Measurements from ENCODE around the gene SLC25A25. TPM values are rescaled to one million over a fixed set of nuclear protein-coding genes. Genes with fewer than 3 reads are reported as not detected.
"Not testable (repeated sequence)": the region's sequence is repeated elsewhere in the genome, so short reads cannot be mapped to it uniquely, and the experiment has no call there.

Gene SLC25A25
- total RNA-seq, 3 donors from 2014 or later: 27.2 to 43.9 (median 33.1) TPM

DNA sequence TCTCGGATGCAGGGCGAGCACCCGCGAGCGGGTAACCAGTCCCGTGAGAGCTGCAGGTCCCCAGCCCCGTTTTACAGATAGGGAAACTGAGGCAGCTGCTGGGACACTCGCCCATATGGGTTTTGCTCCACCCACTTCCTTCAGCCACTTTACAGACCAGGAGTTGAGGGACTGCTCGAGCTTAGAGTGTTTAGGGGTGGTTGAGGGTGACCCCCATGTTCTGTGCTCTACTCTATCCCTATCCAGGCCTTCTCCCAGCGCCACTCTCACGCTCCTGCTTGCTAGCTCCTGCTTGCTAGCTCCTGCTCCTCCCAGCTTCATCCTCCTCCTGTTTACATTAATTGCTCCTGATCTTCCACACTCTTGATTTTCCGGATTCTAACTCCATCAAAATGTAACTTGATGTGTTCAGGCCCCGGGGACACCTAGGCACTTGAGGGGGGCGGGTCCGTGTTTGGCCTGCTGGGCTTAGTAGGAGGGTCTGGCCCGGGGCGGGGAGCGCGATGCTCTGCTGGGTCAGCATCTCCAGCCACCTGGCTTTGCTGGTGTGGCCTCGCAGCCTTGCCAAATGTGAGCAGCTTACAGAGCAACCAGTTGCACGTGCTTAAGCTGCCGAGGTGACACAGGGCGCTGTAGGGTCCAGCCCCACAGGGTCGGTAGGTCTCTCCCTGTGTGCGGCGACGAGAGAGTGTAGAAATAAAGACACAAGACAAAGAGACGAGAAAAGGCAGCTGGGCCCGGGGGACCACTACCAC is 61.0 kb downstream of the SLC25A25 start:
- H3K4me1 ChIP-seq: peaks cover 4 to 16% of the 10 kb centered on the region in 2 donors
- TF ChIP-seq, protein P1, sequence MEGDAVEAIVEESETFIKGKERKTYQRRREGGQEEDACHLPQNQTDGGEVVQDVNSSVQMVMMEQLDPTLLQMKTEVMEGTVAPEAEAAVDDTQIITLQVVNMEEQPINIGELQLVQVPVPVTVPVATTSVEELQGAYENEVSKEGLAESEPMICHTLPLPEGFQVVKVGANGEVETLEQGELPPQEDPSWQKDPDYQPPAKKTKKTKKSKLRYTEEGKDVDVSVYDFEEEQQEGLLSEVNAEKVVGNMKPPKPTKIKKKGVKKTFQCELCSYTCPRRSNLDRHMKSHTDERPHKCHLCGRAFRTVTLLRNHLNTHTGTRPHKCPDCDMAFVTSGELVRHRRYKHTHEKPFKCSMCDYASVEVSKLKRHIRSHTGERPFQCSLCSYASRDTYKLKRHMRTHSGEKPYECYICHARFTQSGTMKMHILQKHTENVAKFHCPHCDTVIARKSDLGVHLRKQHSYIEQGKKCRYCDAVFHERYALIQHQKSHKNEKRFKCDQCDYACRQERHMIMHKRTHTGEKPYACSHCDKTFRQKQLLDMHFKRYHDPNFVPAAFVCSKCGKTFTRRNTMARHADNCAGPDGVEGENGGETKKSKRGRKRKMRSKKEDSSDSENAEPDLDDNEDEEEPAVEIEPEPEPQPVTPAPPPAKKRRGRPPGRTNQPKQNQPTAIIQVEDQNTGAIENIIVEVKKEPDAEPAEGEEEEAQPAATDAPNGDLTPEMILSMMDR (IDR thresholded peaks at IDR 0.05): no peak
- TF ChIP-seq POLR2AphosphoS5 (IDR thresholded peaks at IDR 0.05) (no peak), POLR2A (IDR thresholded peaks at IDR 0.05) (no peak)
- no peak for DNase-seq (ENCODE audit: low spot score in 2 of 2)
- H3K4me3 ChIP-seq: peak overlapping the region; percentile 73 to 99 (median 92)
- H3K27ac ChIP-seq: peak overlapping the region; percentile 96
- no peaks in the 10 kb centered on the region for H3K27me3 ChIP-seq
- H3K9me3 ChIP-seq: peaks cover 0 to 3% of the 10 kb centered on the region in 2 donors
- H3K36me3 ChIP-seq: no peaks in the 10 kb centered on the region
- intact Hi-C loops (cut with DNase I; ENCODE audit: low total_unique reads): no loop called here

DNA sequence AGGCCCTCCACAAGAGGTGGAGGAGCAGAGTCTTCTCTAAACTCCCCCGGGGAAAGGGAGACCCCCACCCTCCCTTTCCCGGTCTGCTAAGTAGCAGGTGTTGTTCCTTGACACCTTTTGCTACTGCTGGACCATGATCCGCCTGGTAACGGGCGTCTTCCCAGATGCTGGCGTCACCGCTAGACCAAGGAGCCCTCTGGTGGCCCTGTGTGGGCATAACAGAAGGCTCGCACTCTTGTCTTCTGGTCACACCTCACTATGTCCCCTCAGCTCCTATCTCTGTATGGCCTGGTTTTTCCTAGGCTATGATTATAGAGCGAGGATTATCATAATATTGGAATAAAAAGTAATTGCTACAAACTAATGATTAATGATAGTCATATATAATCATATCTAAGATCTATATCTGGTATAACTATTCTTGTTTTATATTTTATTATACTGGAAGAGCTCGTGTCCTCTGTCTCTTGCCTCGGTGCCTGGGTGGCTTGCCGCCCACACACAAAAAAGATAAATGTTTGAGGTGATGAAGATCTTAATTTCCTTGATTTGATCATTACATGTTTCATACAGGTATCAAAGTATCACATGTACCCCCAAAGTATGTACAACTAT is 62.1 kb downstream of the SLC25A25 start:
- H3K9me3 ChIP-seq; H3K4me1 ChIP-seq; H3K27ac ChIP-seq; H3K27me3 ChIP-seq; intact Hi-C loops (cut with DNase I; ENCODE audit: low total_unique reads); H3K36me3 ChIP-seq: not testable (repeated sequence)
- peak overlapping the region in 1 of 3 donors; percentile 92 for H3K4me3 ChIP-seq
- DNase-seq (ENCODE audit: low spot score in 2 of 2): peak in 1 of 2 donors; percentile 59

DNA sequence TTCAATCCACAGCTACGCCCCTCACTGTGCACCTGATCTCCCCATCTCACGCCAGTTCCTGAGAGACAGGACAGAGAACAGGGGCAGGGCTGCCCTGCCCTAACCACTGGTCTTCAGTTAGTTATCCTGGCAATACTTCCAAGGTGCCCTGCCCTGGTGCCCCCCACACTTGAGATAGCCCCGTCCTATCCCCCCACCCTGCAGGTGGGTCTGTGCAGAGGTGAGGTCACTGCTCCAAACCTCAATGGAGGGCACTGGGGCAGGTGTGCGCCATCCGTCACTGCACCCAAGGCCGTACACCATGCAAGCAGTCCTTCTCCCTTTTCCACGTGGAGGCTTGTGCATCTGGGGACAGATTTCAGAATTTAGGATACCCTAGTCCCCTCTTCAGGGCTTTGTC is 62.6 kb downstream of the SLC25A25 start:
- H3K9me3 ChIP-seq; H3K27me3 ChIP-seq; H3K27ac ChIP-seq; DNase-seq (ENCODE audit: low spot score in 2 of 2); H3K36me3 ChIP-seq; intact Hi-C loops (cut with DNase I; ENCODE audit: low total_unique reads); H3K4me1 ChIP-seq; H3K4me3 ChIP-seq: not testable (repeated sequence)

DNA sequence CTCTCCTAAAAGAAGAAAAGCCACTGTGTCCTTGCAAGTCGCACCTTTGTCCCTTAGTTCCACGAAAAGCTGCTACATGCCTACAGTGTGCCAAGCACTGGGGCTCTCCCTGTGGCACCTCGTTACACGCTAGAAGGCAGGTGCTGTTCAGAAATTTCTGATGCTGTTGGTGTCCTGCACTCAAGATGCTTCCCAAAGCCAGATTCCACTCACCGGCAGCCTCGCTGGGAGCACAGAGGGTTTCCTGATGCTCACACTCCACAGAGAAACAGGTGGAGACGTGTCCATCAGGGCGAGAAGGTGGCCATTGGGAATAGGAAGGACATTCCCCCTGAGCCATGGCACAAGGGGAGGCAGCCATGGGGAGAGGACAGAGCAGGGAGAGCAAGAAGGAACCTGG is 63.3 kb downstream of the SLC25A25 start:
- H3K27me3 ChIP-seq; DNase-seq (ENCODE audit: low spot score in 2 of 2); H3K4me1 ChIP-seq; H3K9me3 ChIP-seq; H3K36me3 ChIP-seq; H3K4me3 ChIP-seq; intact Hi-C loops (cut with DNase I; ENCODE audit: low total_unique reads): not testable (repeated sequence)
- H3K27ac ChIP-seq: peak overlapping the region in 1 of 2 donors; percentile 76

DNA sequence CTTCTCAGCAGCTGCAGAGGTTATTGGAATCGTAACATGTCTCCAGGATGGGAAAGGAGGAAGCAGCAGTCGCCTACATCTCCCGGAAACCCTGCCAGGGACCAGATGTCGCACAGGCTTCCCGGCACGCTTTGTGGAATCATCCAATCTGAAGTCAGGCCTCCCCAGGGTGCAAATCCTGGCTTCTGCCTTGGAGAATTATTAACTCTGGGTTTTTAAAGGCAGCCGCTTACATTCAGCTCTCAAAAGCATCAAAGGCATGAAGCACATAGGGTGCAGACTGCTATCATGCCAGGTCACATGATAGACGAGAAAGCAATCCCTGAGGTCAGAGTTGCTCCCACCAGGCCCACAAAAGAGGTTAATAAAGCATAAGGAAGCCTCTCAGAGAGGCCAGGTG is 64.1 kb downstream of the SLC25A25 start:
- intact Hi-C loops (cut with DNase I; ENCODE audit: low total_unique reads); H3K4me1 ChIP-seq; H3K27me3 ChIP-seq; H3K9me3 ChIP-seq; H3K36me3 ChIP-seq; H3K4me3 ChIP-seq; DNase-seq (ENCODE audit: low spot score in 2 of 2): not testable (repeated sequence)
- H3K27ac ChIP-seq: peak overlapping the region in 1 of 2 donors; percentile 76

DNA sequence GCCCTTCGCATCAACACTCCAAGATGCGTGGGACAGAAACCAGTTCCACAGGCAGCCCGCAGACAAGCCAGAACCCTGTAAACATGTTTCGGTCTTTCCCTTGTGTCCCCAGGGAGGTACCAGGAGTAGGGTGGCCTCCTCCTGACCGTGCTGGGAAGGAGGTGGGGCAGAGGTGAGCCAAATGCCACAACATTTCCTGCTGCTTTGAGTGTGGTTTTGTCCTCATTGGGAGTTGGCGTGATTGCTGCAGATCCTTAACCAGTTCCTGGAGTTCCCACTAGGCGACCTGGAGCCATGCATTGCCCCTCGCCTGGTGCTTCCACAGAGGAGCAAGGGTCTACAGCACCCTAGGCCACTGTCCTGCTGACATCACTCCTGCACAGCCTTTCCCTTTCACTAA is 67.5 kb downstream of the SLC25A25 start:
- DNase-seq (ENCODE audit: low spot score in 2 of 2): peak in 1 of 2 donors; percentile 69
- TF ChIP-seq, protein P1 (IDR thresholded peaks at IDR 0.05): peak in 1 of 3 donors; percentile 28
- H3K27me3 ChIP-seq; H3K4me1 ChIP-seq; H3K4me3 ChIP-seq; H3K9me3 ChIP-seq; H3K36me3 ChIP-seq; H3K27ac ChIP-seq; intact Hi-C loops (cut with DNase I; ENCODE audit: low total_unique reads): not testable (repeated sequence)

DNA sequence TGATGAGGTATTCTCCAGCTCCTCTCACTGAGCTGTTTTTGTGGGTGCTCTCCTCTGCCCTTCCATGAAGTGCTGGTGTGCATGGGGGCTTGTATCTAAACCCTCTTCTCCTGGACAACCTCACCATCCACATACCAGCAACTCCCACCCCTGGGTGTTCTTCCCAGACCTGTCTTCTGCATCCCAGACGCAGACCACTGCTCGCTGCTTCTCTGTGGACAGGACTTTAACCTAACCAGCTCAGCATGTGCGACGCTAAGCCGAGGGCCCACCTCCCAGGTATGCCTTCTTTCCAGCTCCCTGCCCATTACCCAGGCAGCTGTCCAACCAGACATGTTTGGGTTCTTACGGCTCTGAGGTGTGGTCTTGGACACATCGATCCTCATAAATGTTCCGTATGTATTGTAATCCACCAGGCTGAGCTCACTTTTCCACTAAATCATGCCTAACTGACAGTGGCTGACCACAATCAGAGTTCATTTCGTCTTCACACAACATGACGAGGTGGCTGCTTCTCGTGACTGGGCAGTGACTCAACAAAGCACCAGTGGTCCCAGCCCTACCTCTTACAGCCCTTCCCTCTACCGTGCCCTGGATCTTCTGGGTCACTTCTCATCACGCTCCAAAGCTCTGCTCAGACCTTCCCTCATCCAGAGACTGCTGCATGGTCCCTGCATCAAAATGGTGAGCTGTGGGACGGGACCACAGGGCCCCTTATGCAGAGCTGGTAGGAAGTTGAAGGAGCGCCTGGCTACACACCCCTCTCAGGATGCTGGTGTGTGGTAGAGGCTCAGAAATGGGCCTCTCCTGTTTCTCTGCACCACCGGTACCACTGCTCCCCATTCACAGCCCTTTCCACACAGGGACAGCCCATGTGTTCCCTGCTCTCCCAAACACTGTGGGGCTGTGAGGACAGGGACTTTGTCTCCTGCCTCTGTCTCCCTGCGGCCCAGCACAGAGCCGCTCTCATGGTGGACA is 69.1 kb downstream of the SLC25A25 start:
- no peak for DNase-seq (ENCODE audit: low spot score in 2 of 2)
- Histone ChIP-seq H3K27me3 (no peaks in the 10 kb centered on the region), H3K36me3 (no peaks in the 10 kb centered on the region), H3K27ac (no peak overlapping the region), H3K9me3 (peaks cover 0 to 4% of the 10 kb centered on the region in 2 donors), H3K4me1 (no peaks in the 10 kb centered on the region), H3K4me3 (no peak overlapping the region)
- intact Hi-C loops (cut with DNase I; ENCODE audit: low total_unique reads): no loop called here
- no peak for TF ChIP-seq POLR2AphosphoS5 (IDR thresholded peaks at IDR 0.05)
- TF ChIP-seq POLR2A (IDR thresholded peaks at IDR 0.05): no peak
- TF ChIP-seq, protein P1 (IDR thresholded peaks at IDR 0.05): no peak
